COLO829 (cell line): ENCODE measurements around the gene MS4A10.
"Not testable (repeated sequence)": the region's sequence is repeated elsewhere in the genome, so short reads cannot be mapped to it uniquely, and the experiment has no call there.

Source experiments
- DNase-seq: peaks from one replicate; pipeline ENCODE4 v3.0.0; 2012; ENCODE audit warnings: low spot score

Gene MS4A10

DNA sequence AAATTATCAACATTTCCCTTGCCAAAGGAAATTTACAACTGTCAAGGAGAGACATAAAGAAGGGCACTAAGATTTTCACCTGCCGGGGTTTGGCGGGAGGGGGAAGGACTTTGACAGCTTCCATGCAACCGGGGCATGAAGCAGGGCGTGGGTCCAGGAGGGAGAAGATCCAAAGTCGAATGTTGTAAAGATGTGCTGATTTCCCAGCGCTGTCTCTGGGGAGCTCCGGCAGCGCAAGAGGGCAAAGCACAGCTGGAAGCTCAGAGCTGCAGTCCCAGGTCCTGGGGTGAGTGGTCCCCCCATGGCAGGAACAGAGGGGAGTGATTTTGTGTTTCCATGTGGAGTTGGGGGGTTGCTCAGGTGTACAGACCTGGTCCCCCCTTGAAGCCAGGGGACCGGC lies at the start of gene MS4A10:
MS4A10 (plus strand) TSS at position 198 of the 400 bp plus-strand sequence. CDS start 5,003 bp downstream, outside the sequence.
- DNase-seq, result no peak

DNA sequence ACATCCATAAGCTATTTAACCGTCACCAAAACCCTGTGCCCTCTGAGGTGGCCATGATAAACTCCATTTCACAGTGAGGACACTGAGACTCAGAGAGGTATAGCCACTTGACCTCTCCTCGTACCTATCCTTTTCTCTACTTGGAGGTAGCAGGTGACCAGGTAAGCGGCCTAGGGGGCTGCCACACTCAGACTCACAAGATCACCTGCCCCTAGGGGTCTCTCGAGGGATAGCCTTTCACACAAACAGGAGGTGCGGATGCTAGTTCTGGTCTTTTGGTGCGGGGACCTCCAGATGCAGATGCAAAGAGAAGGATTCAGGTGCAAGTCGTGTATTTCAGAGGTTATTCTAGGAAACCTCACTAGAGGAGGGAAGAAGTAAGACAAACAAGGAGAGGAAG lies 46.0 kb upstream of the MS4A10 start:
- no peak for DNase-seq

DNA sequence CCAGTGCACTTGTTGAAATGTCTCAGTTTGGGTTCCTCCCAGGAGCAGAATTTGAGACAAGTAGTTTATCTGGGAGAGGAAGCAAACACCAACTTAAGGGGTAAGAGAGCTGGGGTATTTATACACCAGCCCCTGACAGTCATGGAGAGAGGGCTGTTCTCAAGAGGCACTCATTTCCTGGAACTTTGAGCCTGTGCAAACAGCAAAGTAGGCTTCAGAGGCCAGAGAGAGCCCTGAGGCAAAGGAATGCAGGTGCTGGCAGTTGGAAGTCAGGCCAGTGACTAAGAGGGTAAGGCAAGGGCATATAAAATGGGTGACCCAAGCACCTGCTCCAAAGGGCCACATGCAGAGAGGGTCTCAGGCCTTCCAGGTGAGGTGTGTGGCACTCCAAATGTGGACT lies 44.6 kb upstream of the MS4A10 start:
- DNase-seq, result no peak

DNA sequence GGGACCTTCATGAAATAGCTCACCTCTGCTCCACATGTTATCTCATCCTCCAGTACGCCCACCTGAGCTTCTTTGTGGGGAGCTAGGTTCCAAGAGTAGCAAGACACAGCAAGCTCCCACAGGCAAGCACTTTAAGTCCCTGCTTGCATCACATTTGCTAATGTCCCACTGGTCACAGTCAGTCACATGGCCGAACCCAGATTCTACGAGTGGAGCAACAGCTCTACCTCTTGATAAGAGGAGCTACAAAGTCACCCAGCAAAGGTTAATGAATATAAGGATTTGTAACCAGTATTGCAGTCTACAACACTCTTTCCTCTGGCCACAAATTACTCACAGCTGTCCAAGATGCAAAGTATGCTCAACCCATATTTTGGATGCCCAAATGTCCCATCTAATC lies 43.7 kb upstream of the MS4A10 start:
- DNase-seq, result no peak

DNA sequence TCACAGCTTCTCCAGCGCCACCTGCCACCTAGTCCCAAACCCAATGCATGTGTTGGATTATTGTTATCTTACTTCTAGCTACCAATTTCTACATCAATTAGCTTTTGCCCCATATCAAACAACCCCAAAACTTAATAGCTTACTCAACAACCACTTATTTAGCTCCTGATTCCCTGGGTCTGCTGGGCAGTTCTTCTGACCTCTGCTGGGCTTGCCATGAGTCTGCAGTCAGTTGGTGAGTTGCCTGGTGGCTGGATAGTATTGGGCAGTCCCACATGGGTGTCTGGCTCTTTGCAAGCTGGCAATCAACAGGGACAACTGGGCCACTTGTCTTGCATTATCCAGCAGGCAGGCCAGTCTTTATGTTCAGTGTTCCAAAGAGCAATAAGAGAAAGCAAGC lies 42.1 kb upstream of the MS4A10 start:
- DNase-seq, result no peak

DNA sequence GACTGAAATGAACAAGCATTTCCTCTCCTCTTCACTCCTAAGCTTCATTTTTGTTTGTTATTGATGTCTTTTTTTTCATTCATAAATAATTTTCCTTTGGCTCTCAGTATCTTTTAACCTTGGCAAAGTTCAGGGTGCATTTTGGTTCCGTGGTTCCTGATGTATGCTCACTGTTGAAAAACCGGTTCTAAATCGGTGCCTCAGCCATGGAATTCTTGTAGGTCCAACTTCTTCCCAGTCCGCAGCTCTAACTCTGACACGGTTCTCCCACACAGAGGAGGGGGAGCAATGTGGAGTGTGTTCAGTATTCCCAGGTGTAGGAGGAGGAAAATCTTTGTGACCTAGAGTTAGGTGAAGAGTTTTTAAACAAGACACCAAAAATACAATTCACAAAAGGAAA lies 41.0 kb upstream of the MS4A10 start:
- DNase-seq, result no peak

DNA sequence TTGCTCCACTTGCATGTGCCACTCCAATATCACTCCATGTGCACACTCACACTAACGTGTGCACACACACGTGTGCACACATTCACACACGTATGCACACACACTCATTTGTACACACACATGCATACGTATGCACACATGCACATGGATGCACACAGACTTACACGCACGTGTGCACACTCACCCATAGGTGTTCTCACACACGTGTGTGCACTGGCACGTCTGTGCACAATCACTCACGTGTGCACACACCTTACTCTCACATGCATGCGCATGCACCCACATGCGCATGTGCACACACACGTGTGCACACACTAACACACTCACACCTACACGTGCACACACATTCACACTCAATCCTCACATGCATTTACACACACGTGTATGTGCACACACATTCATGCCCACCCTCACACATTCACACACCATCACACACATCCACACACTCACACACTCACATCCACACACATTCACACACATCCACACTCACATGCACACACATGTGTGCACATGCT lies 37.7 kb upstream of the MS4A10 start:
- DNase-seq, result no peak

DNA sequence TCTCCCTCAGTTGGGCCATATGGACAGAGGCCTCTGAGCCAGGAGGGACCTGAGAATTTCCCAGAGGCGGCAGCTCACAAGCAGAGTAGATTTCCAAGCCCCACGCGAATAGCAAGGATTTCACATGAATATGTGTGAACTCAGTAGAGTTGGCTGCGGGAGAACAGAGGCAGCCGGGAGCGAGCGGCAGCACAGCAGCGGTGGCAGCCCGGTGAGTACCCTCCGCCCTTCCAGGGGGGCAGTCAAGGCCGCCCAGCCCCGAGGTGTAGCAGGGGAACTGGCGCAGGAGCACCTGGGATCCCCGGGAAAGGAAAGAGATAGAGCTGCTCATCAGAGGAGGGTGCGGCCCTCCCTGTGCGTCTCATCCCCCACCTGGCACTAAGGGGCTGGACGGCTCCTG lies 36.9 kb upstream of the MS4A10 start:
- DNase-seq, result no peak

DNA sequence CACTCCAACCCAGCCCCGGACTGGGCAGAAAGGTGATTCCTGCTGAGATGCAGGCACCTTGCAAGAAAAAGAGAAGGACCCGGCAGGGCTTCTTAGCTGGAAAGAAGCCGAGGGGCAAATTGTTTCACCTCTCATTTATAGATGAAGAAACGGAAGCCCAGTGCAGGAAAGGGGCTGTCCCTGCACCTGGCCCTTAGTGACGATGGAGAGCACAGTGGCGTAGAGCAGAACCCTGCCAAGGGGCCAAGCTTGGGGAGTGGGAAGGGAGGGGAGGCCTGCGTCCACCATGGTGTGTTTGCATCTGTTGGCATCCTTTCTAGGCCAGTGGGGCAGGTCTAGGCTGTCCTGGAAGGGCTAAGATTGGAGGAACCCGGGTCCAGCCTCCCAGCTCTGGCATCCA lies 36.3 kb upstream of the MS4A10 start:
- no peak for DNase-seq

DNA sequence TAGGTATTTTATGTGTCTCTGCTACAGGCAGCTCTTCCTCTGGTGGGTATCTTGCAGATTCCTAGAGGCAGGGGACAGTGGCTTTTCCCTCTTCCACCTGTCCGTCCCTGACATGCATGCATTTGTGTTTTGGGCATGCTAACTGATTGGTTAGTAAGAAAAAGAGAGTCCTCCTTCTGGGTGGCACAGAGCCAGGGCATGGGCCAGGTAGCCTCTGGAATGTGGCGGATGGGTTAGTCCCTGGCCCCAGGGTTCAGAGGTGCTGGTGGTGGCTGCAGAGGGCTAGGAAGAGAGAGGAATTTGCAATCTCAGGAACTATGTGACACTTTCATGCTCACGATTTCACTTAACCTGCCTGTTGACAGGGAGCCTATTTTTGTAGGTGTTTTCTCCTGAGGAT lies 34.2 kb upstream of the MS4A10 start:
- DNase-seq, result no peak

DNA sequence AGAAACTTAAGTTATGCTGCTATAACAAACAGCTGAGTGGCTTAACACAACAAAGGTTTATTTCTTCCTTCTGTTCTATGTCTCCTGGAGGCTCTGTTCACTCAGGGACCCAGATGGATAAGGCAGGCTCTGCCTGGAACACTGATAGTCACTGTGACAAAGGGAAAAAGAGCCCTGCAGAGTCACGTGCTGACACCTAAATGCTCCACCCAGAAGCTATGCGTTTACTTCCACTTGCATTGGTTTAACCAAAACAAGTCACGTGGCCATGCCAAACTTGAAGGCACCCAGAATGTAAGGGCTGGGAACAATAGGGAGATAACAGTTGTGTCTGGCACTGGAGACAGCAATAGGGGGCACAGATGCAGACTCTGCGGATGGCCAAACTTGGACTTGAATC lies 31.8 kb upstream of the MS4A10 start:
- DNase-seq, result no peak

DNA sequence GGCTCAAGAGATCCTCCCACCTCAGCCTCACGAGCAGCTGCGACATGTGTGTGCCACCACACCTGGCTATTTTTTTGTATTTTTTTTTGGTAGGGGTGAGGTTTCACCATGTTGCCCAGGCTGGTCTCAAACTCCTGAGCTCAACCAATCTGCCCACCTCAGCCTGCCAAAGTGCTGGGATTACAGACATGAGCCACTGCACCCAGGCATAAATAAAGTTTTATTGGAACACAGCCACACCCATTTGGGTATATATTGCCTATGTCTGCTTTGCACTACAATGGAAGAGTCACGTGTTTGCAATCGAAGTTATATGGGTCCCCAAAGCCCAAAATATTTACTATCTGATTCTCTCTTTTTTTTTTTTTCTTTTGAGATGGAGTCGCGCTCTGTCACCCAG lies 30.2 kb upstream of the MS4A10 start:
- no peak for DNase-seq

DNA sequence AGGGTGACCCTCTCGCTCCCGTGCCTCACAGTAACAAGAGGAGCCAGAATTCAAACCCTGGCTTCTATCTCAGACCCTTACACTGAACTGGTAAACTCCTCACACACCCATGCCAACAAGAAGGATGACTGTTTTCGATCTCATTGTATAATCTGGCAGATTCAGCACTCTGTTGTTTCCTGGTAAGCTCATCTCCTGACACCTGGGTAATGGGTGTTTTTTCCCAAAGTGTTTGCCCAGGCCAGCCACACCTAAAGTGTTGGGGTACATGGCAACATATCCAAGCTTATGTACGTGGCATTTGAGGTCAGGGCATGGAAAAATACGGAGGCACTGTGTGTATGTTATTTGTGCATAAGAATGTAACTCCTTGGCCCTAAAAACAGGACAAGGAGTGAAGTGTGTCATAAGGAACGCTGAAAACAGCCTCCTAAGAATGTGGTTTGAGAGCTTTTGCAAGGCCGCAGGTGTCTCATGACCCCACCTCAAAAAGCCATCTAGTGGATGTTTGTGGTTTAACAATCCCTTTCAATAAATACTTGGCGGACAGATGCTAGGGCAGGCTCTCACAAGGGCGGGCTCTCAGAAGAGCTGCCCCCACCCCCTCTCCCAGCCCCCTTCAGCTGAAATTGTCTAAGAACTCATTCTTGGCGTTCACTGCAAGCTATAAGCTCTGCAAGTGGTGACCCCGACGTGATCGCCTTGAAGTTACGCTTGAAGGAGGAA lies 28.7 kb upstream of the MS4A10 start, which contains the start of gene MS4A15:
MS4A15 (plus strand) TSS at position 561 of the 726 bp plus-strand sequence. CDS start 6,867 bp downstream, outside the sequence.
- peak; percentile 23 for DNase-seq

DNA sequence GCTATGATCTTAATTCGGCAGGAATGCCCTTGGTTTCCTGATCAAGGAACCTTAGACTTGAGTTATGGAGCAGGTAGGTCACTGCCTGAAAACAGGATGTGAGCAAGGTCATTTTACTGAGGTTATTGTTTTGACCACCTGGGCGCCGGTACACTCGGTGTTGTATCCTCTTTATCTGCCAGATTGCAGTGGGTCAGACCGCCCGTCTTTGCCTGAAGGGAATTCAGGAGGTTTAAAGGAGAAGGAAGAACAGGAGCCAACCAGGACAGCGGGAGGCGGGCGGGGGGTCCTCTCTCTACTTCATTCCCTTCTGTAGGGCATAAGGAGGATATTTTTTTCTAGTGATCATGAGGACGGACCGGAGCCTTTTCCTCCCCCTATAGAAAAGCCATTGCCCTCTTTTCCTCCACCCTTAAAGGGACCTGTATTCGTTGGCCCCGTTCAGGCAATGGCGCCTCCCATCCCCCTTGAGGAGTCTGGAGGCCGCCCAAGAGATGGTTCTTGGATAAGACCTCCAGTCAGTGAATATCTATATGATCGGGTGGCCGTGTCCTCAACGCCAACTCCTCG lies 27.8 kb upstream of the MS4A10 start:
- DNase-seq, result no peak

DNA sequence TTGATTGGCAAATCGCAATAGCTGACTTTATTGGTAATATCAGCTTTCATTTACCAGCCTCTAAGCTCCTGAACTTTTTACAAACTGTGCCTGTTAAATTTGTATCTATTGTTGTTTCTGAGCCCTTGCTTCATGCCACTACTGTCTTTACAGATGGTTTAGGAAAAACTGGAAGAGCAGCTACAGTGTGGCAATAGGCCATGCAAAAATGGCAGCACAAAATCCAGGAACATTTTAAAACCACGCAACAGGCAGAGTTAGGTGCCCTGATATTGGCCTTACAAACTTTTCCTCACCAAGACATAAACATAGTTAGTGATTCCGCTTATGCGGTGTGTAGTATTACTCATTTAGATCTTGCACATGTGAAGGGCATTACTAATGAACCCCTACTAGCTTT lies 26.5 kb upstream of the MS4A10 start:
- DNase-seq, result not testable (repeated sequence)

DNA sequence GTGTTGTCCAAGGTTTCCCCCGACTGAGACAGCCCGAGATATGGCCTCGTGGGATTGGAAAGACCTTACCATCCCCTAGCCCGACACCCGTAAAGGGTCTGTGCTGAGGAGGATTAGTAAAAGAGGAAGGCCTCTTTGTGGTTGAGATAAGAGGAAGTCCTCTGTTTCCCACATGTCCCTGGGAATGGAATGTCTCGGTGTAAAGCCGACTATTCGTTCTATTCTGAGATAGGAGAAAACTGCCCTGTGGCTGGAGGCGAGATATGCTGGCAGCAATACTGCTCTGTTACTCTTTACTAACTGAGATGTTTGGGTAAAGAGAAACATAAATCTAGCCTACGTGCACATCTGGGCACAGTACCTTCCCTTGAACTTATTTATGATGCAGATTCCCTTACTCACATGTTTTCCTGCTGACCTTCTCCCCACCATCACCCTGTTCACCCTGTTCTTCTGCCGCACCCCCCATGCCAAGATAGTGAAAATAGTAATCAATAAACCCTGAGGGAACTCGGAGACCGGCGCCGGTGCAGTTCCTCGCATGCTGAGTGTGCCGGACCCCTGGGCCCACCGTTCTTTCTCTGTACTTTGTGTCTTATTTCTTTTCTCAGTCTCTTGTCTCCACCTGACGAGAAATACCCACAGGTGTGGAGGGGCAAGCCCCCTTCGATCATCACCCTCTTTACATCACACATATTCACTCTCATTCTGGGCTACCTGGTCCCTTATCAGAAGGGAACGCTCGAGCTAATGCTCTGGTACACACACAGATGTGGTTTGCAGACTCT lies 25.5 kb upstream of the MS4A10 start:
- DNase-seq, result not testable (repeated sequence)

DNA sequence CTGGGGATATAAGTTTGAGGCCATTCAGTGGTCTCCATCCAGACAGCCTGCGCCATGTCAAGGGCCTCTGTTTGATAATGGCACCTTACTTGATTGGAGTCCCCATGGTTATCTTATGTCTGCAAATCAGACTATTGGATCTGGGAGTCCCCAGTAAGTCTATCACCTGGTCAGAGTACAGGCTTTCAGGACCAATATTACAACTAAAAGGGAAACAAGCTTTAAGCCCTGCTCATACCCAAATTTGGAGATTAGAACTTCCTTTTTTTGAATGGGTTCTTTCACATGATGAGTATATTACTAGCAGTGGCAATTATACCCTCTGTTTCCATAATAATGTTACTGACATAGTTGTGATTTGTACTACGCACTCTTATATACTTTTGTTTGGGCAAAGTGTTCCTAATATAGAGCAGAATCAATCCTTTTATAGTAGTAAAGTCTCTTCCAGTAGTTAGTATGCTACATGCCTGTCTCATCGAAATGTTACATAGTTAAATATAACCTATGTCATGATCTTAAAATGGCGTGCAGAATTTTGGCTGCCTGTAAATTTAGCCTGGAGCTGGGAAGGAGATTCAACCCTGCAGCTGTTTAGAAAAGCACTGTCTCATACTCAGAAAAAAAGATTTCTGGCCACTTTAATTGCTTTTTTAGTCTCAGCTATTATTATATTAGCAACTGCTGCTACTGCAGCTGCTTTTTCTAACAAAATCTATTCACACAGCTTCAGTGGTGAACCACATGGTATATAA lies 23.5 kb upstream of the MS4A10 start:
- DNase-seq, result no peak

DNA sequence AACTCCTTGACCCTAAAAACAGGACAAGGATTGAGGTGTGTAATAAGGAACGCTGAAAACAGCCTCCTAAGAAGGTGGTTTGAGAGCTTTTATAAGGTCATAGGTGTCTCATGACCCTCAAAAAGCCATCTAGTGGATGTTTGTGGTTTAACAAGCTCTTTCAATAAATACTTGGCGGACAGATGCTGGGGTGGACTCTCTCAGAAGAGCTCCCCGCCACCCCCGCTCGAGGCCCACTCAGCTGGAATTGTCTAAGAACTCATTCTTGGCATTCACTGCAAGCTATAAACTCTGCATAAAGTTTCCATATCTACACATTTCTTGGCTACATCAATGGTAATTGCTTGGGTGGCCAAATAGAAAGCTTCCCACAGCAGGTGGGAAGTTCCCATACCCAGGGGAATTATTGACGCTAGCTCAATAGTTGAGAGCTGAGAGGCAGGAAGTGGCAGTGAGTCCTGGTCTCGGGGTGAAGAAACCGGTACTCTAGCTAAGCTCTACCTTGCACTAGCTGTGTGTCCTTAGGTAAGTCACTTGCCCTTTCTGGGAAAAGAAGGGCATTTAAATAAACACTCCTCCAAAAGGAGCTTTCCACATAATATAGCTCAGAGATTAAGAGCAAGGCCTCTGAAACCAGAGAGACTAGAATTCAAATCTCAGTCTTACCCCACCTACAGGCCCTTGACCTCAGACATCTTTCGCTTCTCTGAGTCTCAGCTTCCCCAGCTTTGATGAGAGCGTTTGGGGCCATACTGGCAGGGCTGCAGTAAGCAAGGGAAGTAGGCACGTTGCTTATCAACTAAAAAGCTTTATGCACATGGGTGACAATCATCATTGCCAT lies 22.1 kb upstream of the MS4A10 start:
- DNase-seq, result no peak

DNA sequence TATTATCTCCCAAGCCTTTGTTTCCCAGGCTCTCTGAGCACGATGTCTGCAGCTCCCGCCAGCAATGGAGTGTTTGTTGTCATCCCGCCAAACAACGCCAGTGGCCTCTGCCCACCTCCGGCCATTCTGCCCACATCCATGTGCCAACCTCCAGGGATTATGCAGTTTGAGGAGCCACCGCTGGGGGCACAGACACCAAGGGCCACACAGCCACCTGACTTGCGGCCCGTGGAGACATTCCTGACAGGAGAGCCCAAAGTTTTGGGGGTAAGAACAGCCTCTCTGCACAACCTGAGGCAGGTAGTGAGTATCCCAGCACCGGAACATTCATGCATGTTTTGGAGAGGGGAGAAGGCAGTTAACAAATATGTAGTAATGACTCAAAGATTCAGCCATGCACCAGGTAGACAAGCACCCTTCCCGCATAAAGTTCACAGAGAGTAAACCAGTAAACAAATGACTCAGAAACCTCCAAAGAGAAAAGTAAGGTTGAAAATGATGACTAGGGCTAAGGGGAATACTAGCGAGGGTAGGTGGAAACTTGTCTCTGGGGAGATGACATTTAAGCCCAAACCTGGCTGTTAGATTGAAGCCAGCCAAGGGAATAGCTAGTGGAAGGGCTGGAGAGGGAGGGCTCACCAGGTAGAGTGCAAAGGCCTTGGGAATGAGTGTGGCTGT lies 21.3 kb upstream of the MS4A10 start:
- DNase-seq, result no peak

DNA sequence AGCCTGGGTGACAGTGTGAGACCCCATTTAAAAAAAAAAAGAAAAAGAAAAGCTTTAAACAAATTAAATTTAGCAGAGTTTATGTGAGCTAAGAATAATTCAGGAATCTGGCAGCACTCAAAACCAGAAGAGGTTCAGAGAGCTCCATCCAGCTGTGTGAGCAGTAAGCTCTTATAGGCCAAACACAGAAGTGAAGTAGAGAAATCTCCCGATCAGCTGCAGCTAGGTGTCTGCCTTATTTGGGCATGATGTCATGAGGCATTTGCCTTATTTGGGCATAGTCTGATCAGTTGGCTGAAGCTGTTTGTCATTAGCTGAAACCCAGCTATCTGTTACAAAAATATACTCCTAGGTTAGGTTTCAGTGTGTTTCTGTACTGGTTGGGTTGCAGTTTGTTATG lies 20.3 kb upstream of the MS4A10 start:
- no peak for DNase-seq

DNA sequence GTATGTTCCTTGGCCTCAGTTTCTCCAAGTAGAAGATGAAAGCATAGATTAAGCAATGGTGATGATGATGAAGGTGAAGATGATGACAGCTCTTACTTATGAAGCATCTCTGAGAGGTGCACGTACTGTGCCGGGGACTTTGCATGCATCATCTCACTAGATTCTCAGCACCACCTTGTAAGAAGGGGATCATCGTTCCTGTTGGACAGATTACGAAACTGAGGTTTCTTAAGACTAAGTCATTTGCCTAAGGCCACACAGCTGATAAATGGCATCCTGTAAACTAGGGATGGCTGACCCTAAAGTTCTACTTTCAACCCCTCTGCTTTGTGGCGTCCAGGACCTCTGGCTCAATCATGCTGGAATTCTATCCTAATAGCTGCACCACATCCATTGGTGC lies 19.8 kb upstream of the MS4A10 start:
- DNase-seq, result no peak
